ENCODE measurements around the gene MYOM1.

Gene MYOM1

GRCh38 chr18:3247240-3248061 is 27.7 kb upstream of the MYOM1 start, which contains the start of gene MYL12A:
TSS of gene MYL12A (plus strand) at chr18:3247801. CDS start at chr18:3253248, 5,447 bp downstream.
- peak within 1 kb of the TSS; percentile 82 for H3K4me3 ChIP-seq (ENCODE audit: low read length)
- no peaks in the 10 kb centered on the region for H3K27me3 ChIP-seq (ENCODE audit: control insufficient read depth, insufficient read depth, low read length)
- H3K4me1 ChIP-seq (ENCODE audit: control insufficient read depth, insufficient read depth, low read length), result peaks cover 43% of the 10 kb centered on the region
- H3K9ac ChIP-seq (ENCODE audit: low read depth, low read length), result peak within 1 kb of the TSS; percentile 98
- H3K36me3 ChIP-seq (ENCODE audit: insufficient read depth, low read length), result peaks cover 21% of the 10 kb centered on the region
- H3K4me2 ChIP-seq (ENCODE audit: low read length), result peak within 1 kb of the TSS; percentile 79
- no peaks in the 10 kb centered on the region for H3K9me3 ChIP-seq (replicated peaks; ENCODE audit: low read length)

GRCh38 chr18:3246635-3247239 is 27.0 kb upstream of the MYOM1 start:
- peaks cover 36% of the 10 kb centered on the region for H3K4me1 ChIP-seq (ENCODE audit: control insufficient read depth, insufficient read depth, low read length)
- H3K4me3 ChIP-seq (ENCODE audit: low read length), result peak overlapping the region; percentile 82

GRCh38 chr18:3245853-3246634 is 26.3 kb upstream of the MYOM1 start:
- peaks cover 29% of the 10 kb centered on the region for H3K4me1 ChIP-seq (ENCODE audit: control insufficient read depth, insufficient read depth, low read length)
- no peaks in the 10 kb centered on the region for H3K9me3 ChIP-seq (replicated peaks; ENCODE audit: low read length)
- peaks cover 21% of the 10 kb centered on the region for H3K36me3 ChIP-seq (ENCODE audit: insufficient read depth, low read length)
- peak overlapping the region; percentile 79 for H3K4me2 ChIP-seq (ENCODE audit: low read length)
- H3K9ac ChIP-seq (ENCODE audit: low read depth, low read length), result peak overlapping the region; percentile 98
- H3K27me3 ChIP-seq (ENCODE audit: control insufficient read depth, insufficient read depth, low read length), result no peaks in the 10 kb centered on the region
- H3K4me3 ChIP-seq (ENCODE audit: low read length), result peak overlapping the region; percentile 82

More at GRCh38 chr18:3246635-3247239, 27.0 kb upstream of the MYOM1 start:
- Histone ChIP-seq H3K36me3 (ENCODE audit: insufficient read depth, low read length) (peaks cover 21% of the 10 kb centered on the region), H3K4me2 (ENCODE audit: low read length) (peak overlapping the region; percentile 79), H3K9me3 (replicated peaks; ENCODE audit: low read length) (no peaks in the 10 kb centered on the region), H3K9ac (ENCODE audit: low read depth, low read length) (peak overlapping the region; percentile 98), H3K27me3 (ENCODE audit: control insufficient read depth, insufficient read depth, low read length) (no peaks in the 10 kb centered on the region)

GRCh38 chr18:3245185-3245564 is 25.4 kb upstream of the MYOM1 start:
- H3K9me3 ChIP-seq (replicated peaks; ENCODE audit: low read length), result no peaks in the 10 kb centered on the region
- H3K9ac ChIP-seq (ENCODE audit: low read depth, low read length), result peak overlapping the region; percentile 98
- H3K4me3 ChIP-seq (ENCODE audit: low read length), result no peak overlapping the region
- peaks cover 18% of the 10 kb centered on the region for H3K36me3 ChIP-seq (ENCODE audit: insufficient read depth, low read length)
- H3K27me3 ChIP-seq (ENCODE audit: control insufficient read depth, insufficient read depth, low read length), result no peaks in the 10 kb centered on the region
- peak overlapping the region; percentile 79 for H3K4me2 ChIP-seq (ENCODE audit: low read length)
- peaks cover 22% of the 10 kb centered on the region for H3K4me1 ChIP-seq (ENCODE audit: control insufficient read depth, insufficient read depth, low read length)

- H3K4me3 ChIP-seq (ENCODE audit: low read length), result no peak overlapping the region
- H3K9ac ChIP-seq (ENCODE audit: low read depth, low read length), result no peak overlapping the region
- H3K27me3 ChIP-seq (ENCODE audit: control insufficient read depth, insufficient read depth, low read length), result no peaks in the 10 kb centered on the region
- no peak overlapping the region for H3K4me2 ChIP-seq (ENCODE audit: low read length)
- H3K9me3 ChIP-seq (replicated peaks; ENCODE audit: low read length), result no peaks in the 10 kb centered on the region
- H3K4me1 ChIP-seq (ENCODE audit: control insufficient read depth, insufficient read depth, low read length), result no peaks in the 10 kb centered on the region
- H3K36me3 ChIP-seq (ENCODE audit: insufficient read depth, low read length), result no peaks in the 10 kb centered on the region
Measured at GRCh38 chr18:3238742-3239141, 19.0 kb upstream of the MYOM1 start.

- no peak overlapping the region for H3K9ac ChIP-seq (ENCODE audit: low read depth, low read length)
- H3K9me3 ChIP-seq (replicated peaks; ENCODE audit: low read length), result no peaks in the 10 kb centered on the region
- H3K4me2 ChIP-seq (ENCODE audit: low read length), result no peak overlapping the region
- H3K36me3 ChIP-seq (ENCODE audit: insufficient read depth, low read length), result no peaks in the 10 kb centered on the region
- no peaks in the 10 kb centered on the region for H3K4me1 ChIP-seq (ENCODE audit: control insufficient read depth, insufficient read depth, low read length)
- no peak overlapping the region for H3K4me3 ChIP-seq (ENCODE audit: low read length)
- no peaks in the 10 kb centered on the region for H3K27me3 ChIP-seq (ENCODE audit: control insufficient read depth, insufficient read depth, low read length)
Measured at GRCh38 chr18:3236470-3236869, 16.7 kb upstream of the MYOM1 start.

GRCh38 chr18:3235846-3236245 is 16.1 kb upstream of the MYOM1 start:
- Histone ChIP-seq H3K9me3 (replicated peaks; ENCODE audit: low read length) (no peaks in the 10 kb centered on the region), H3K27me3 (ENCODE audit: control insufficient read depth, insufficient read depth, low read length) (no peaks in the 10 kb centered on the region), H3K36me3 (ENCODE audit: insufficient read depth, low read length) (no peaks in the 10 kb centered on the region), H3K4me3 (ENCODE audit: low read length) (no peak overlapping the region), H3K9ac (ENCODE audit: low read depth, low read length) (no peak overlapping the region), H3K4me2 (ENCODE audit: low read length) (no peak overlapping the region), H3K4me1 (ENCODE audit: control insufficient read depth, insufficient read depth, low read length) (no peaks in the 10 kb centered on the region)

GRCh38 chr18:3234457-3234856 is 14.7 kb upstream of the MYOM1 start:
- H3K36me3 ChIP-seq (ENCODE audit: insufficient read depth, low read length), result no peaks in the 10 kb centered on the region
- H3K9me3 ChIP-seq (replicated peaks; ENCODE audit: low read length), result no peaks in the 10 kb centered on the region
- no peaks in the 10 kb centered on the region for H3K4me1 ChIP-seq (ENCODE audit: control insufficient read depth, insufficient read depth, low read length)
- no peak overlapping the region for H3K4me2 ChIP-seq (ENCODE audit: low read length)
- no peak overlapping the region for H3K9ac ChIP-seq (ENCODE audit: low read depth, low read length)
- H3K4me3 ChIP-seq (ENCODE audit: low read length), result no peak overlapping the region
- no peaks in the 10 kb centered on the region for H3K27me3 ChIP-seq (ENCODE audit: control insufficient read depth, insufficient read depth, low read length)

GRCh38 chr18:3233433-3234168 is 13.8 kb upstream of the MYOM1 start:
- Histone ChIP-seq H3K9me3 (replicated peaks; ENCODE audit: low read length) (no peaks in the 10 kb centered on the region), H3K4me3 (ENCODE audit: low read length) (no peak overlapping the region), H3K4me2 (ENCODE audit: low read length) (no peak overlapping the region), H3K27me3 (ENCODE audit: control insufficient read depth, insufficient read depth, low read length) (no peaks in the 10 kb centered on the region), H3K4me1 (ENCODE audit: control insufficient read depth, insufficient read depth, low read length) (no peaks in the 10 kb centered on the region), H3K36me3 (ENCODE audit: insufficient read depth, low read length) (no peaks in the 10 kb centered on the region), H3K9ac (ENCODE audit: low read depth, low read length) (no peak overlapping the region)

GRCh38 chr18:3233004-3233403 is 13.2 kb upstream of the MYOM1 start:
- H3K27me3 ChIP-seq (ENCODE audit: control insufficient read depth, insufficient read depth, low read length), result peaks cover 3% of the 10 kb centered on the region
- H3K4me3 ChIP-seq (ENCODE audit: low read length), result no peak overlapping the region
- no peak overlapping the region for H3K4me2 ChIP-seq (ENCODE audit: low read length)
- H3K4me1 ChIP-seq (ENCODE audit: control insufficient read depth, insufficient read depth, low read length), result no peaks in the 10 kb centered on the region
- no peak overlapping the region for H3K9ac ChIP-seq (ENCODE audit: low read depth, low read length)
- no peaks in the 10 kb centered on the region for H3K9me3 ChIP-seq (replicated peaks; ENCODE audit: low read length)
- no peaks in the 10 kb centered on the region for H3K36me3 ChIP-seq (ENCODE audit: insufficient read depth, low read length)
